Pancreas (tissue), 10 donors: ENCODE results near the gene ZBTB3. TPM values are rescaled to one million over a fixed set of nuclear protein-coding genes. Genes with fewer than 3 reads are reported as not detected.

Experiments used
- ATAC-seq, 4 donors: fragments of 200-7000 bp; cut with Tn5 transposase; one replicate each; pipeline versions ENCODE4 v1.8.0 to v1.9.1; 2020; ENCODE audit warnings: mild to moderate bottlenecking in 4 of 4, moderate library complexity in 4 of 4
- DNase-seq, 6 donors: peaks; one replicate each; pipeline ENCODE4 v3.0.0-alpha.2; 2020
- FAIRE-seq: peaks from 2 replicates; lab custom pipeline; 2012; peaks lifted over from hg19 to GRCh38; lab: Jason Lieb, UNC
- H3K27ac ChIP-seq, 4 donors: fragments of 200-600 bp; sonication (generic); 1 replicate in 3 of 4; 2 replicates in 1 of 4; pipeline versions ENCODE4 v1.5.0 to v1.8.0; 2020
- H3K27me3 ChIP-seq, 4 donors: fragments of 200-600 bp; one replicate each; pipeline ENCODE4 v1.8.0; 2021
- H3K36me3 ChIP-seq, 3 donors: fragments of 200-600 bp; sonication (generic) in 1 of 3; one replicate each; pipeline versions ENCODE4 v1.5.0 to v1.8.0; 2020 to 2021
- H3K4me1 ChIP-seq, 3 donors: fragments of 200-600 bp; one replicate each; pipeline ENCODE4 v1.8.0; 2021
- H3K4me3 ChIP-seq, 4 donors: fragments of 200-600 bp; sonication (generic) in 2 of 4; one replicate each; pipeline versions ENCODE4 v1.5.0 to v1.8.0; 2020 to 2021
- H3K9me3 ChIP-seq, 4 donors: fragments of 200-600 bp; one replicate each; pipeline ENCODE4 v1.8.0; 2021
- WGBS, 2 donors: extraction: QIAGEN DNeasy Blood & Tissue Kit; methylation state at CpG; one replicate each; pipeline ENCODE4 v1.1.7; 2013; 5-methylcytosine and 5-hydroxymethylcytosine counted together
- intact Hi-C, 3 donors: fragments of 100-400 bp; cut with DNase I; formaldehyde crosslinking; loops; one replicate each; pipeline versions ENCODE4 v1.11.1 to v1.14.2; 2022
- polyA plus RNA-seq, 2 donors: library from polyadenylated mRNA; stranded (reverse); fragments of 200-250 nt; gene quantifications; one replicate each; pipeline ENCODE4 v1.2.3, GENCODE V29; 2013
- total RNA-seq, 6 donors: library from RNA; stranded (reverse); fragmentation: NEBNext Ultra II Directional in 4 of 6; extraction: Animal tissue kit (Norgen Biotek cat#: 25700) in 4 of 6; gene quantifications; one replicate each; pipeline versions ENCODE4 v1.2.1 to v1.2.4, GENCODE V29; 2021 to 2023
- TF ChIP-seq, protein P1 (sequence below), 4 donors: fragments of 200-600 bp; sonication (generic) in 3 of 4; IDR thresholded peaks; one replicate each; pipeline versions ENCODE4 v1.5.0 to v1.8.0; 2021; ENCODE audit warnings: antibody characterized with exemption in 4 of 4
- donor health status: healthy with polysubstance abuse.
- donor health status: DM: no; HTN: no; CAD: no; lungs with moderate emphysema.
- donor health status: DM: no; HTN: no; CAD: no.
- donor health status: control.
- donor health status: control.
- donor health status: Bipolar disorder and iron deficiency.
- donor health status: DM: yes; HTN: yes; CAD: no.
- donor health status: DM: no; HTN: no; CAD: no.
- donor health status: DM: no; HTN: no; CAD: no.
- donor health status: DM: yes; HTN: yes; CAD: no.

The ZBTB3 gene
- total and polyA plus RNA-seq, 8 donors = 2.0 to 9.8 (median 4.8) TPM

DNA sequence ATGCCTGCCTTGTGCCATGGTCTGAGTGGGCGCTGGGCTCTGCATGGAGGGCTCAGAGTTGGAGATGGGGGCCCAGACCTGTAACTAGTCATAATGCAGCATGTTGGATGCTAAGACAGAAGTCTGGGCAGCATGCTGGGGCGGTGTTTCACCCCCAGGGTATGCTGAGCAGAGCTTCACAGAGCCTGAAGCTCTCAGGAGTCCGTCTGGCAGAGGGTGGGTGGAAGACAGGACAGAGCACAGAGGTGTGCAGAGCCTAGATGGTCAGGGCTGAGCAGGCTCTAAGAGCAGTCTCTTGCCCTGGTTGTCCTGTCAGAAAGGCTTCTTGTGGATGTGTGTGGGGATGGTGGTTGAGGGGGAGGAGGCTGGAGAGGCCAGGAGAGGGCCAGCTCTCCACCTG, 24.5 kb upstream of the ZBTB3 start:
- peaks cover 0 to 15% (median 12%) of the 10 kb centered on the region in 3 donors for H3K36me3 ChIP-seq
- DNase-seq (no peak), ATAC-seq (no peak), FAIRE-seq (no peak)
- H3K4me1 ChIP-seq = no peaks in the 10 kb centered on the region
- no peaks in the 10 kb centered on the region for H3K9me3 ChIP-seq
- H3K27me3 ChIP-seq = no peaks in the 10 kb centered on the region
- H3K4me3 ChIP-seq = no peak overlapping the region
- TF ChIP-seq, protein P1, sequence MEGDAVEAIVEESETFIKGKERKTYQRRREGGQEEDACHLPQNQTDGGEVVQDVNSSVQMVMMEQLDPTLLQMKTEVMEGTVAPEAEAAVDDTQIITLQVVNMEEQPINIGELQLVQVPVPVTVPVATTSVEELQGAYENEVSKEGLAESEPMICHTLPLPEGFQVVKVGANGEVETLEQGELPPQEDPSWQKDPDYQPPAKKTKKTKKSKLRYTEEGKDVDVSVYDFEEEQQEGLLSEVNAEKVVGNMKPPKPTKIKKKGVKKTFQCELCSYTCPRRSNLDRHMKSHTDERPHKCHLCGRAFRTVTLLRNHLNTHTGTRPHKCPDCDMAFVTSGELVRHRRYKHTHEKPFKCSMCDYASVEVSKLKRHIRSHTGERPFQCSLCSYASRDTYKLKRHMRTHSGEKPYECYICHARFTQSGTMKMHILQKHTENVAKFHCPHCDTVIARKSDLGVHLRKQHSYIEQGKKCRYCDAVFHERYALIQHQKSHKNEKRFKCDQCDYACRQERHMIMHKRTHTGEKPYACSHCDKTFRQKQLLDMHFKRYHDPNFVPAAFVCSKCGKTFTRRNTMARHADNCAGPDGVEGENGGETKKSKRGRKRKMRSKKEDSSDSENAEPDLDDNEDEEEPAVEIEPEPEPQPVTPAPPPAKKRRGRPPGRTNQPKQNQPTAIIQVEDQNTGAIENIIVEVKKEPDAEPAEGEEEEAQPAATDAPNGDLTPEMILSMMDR (IDR thresholded peaks at IDR 0.05) = no peak
- intact Hi-C loops = no loop called here
- H3K27ac ChIP-seq = no peak overlapping the region
- 97 to 100% methylated on average over 3 of the region's 3 CpGs for WGBS, 2 donors

DNA sequence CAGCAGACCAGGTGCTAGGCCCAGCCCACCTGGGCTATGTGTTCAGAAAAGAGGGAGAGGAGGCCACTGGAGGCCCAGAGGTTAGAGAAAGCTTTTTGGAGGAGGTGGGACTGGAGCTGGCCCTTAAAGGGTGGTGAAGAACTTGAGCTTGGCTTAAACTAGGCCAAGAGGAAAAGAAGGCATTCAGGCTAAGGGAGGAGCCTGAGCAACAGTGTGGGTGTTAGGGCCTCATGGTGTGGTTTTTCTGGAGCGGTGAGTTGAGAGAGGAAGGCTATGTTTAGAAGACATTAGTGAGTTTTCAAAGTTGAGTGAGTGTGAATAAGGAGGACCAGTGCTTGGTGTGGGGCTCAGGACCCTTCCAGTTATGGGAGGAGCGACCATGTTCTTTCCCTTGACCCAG, 23.4 kb upstream of the ZBTB3 start:
- 90 to 97% methylated on average over 2 of the region's 2 CpGs for WGBS, 2 donors
- H3K4me1 ChIP-seq = no peaks in the 10 kb centered on the region
- H3K9me3 ChIP-seq = no peaks in the 10 kb centered on the region
- no peak overlapping the region for H3K4me3 ChIP-seq
- no peak for DNase-seq
- intact Hi-C loops = no loop called here
- no peak overlapping the region for H3K27ac ChIP-seq
- ATAC-seq = no peak
- H3K36me3 ChIP-seq = peaks cover 0 to 15% (median 12%) of the 10 kb centered on the region in 3 donors
- no peak for FAIRE-seq
- no peaks in the 10 kb centered on the region for H3K27me3 ChIP-seq
- TF ChIP-seq, protein P1 (IDR thresholded peaks at IDR 0.05) = no peak

DNA sequence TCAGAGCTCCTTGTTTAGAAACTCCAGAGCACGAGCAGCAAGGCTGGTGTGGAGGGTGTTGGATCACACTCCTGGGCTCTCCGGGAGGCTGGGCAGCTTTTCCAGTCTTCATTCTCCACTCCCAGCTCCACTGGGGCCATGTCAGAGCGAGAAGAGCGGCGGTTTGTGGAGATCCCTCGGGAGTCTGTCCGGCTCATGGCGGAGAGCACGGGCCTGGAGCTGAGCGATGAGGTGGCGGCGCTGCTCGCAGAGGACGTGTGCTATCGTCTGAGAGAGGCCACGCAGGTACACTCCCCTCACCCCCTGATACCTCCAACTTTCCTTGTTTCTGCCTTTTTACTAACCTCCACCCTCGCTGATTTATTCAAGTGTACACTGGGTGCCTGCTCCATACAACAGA, 21.7 kb upstream of the ZBTB3 start:
- H3K36me3 ChIP-seq = peaks cover 0 to 15% (median 12%) of the 10 kb centered on the region in 3 donors
- FAIRE-seq = no peak
- H3K4me3 ChIP-seq = no peak overlapping the region
- 91 to 96% methylated on average over 17 of the region's 17 CpGs for WGBS, 2 donors
- H3K27ac ChIP-seq = no peak overlapping the region
- intact Hi-C loops = no loop called here
- peaks cover 0 to 6% (median under 1%) of the 10 kb centered on the region in 3 donors for H3K4me1 ChIP-seq
- TF ChIP-seq, protein P1 (IDR thresholded peaks at IDR 0.05) = no peak
- no peaks in the 10 kb centered on the region for H3K27me3 ChIP-seq
- DNase-seq = no peak
- ATAC-seq = no peak
- no peaks in the 10 kb centered on the region for H3K9me3 ChIP-seq

GRCh38 chr11:62774407-62774806, 20.4 kb upstream of the ZBTB3 start:
- FAIRE-seq (no peak), DNase-seq (no peak), ATAC-seq (no peak)
- no peak overlapping the region for H3K4me3 ChIP-seq
- 79 to 84% methylated on average over 6 of the region's 6 CpGs for WGBS, 2 donors
- H3K27ac ChIP-seq = no peak overlapping the region
- H3K4me1 ChIP-seq = peaks cover 6 to 9% (median 7%) of the 10 kb centered on the region in 3 donors
- no peaks in the 10 kb centered on the region for H3K27me3 ChIP-seq
- peaks cover 0 to 15% (median 12%) of the 10 kb centered on the region in 3 donors for H3K36me3 ChIP-seq
- intact Hi-C loops = no loop called here
- no peaks in the 10 kb centered on the region for H3K9me3 ChIP-seq
- TF ChIP-seq, protein P1 (IDR thresholded peaks at IDR 0.05) = no peak

GRCh38 chr11:62771144-62772021, 17.4 kb upstream of the ZBTB3 start, which contains the start of gene TAF6L:
Gene TAF6L (plus strand): TSS chr11:62771396. CDS start chr11:62775784, 4,388 bp downstream.
- Histone ChIP-seq H3K9me3 (no peaks in the 10 kb centered on the region), H3K27me3 (no peaks in the 10 kb centered on the region), H3K36me3 (peaks cover 0 to 10% (median 8%) of the 10 kb centered on the region in 3 donors), H3K4me1 (peaks cover 6 to 9% (median 7%) of the 10 kb centered on the region in 3 donors), H3K4me3 (peak within 1 kb of the TSS; percentile 57 to 66 (median 62)), H3K27ac (peak within 1 kb of the TSS; percentile 94 to 97 (median 97))
- DNase-seq = peak; percentile 95 to 99 (median 98)
- intact Hi-C loops = no loop called here
- ATAC-seq = peak; percentile 90 to 96 (median 92)
- TF ChIP-seq, protein P1 (IDR thresholded peaks at IDR 0.05) = no peak
- no peak for FAIRE-seq
- WGBS, 2 donors = 2% methylated on average over 42 to 60 of the region's 60 CpGs
